ENCODE results near the gene TANGO2.

TANGO2 gene

DNA sequence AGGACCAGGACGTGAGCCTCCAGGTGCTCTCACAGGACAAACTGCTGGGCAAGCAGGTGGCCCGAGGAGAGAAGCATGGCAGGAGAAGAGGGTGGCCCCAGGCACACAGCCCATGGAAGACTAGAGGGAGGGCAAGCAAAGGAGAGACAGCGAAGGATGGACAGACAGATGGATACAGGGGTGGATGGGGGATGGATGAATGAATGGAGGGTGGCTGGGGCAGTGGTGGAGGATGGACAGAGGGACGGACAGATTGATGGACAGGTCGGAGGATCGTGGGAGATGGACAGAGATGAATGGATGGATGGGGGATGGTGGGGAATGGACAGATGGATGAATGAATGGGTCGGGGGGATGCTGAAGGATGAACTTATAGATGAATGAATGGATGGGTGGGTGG is 27.0 kb upstream of the TANGO2 start:
- DNase-seq (ENCODE audit: low spot score), result no peak
- TF ChIP-seq, protein P1, sequence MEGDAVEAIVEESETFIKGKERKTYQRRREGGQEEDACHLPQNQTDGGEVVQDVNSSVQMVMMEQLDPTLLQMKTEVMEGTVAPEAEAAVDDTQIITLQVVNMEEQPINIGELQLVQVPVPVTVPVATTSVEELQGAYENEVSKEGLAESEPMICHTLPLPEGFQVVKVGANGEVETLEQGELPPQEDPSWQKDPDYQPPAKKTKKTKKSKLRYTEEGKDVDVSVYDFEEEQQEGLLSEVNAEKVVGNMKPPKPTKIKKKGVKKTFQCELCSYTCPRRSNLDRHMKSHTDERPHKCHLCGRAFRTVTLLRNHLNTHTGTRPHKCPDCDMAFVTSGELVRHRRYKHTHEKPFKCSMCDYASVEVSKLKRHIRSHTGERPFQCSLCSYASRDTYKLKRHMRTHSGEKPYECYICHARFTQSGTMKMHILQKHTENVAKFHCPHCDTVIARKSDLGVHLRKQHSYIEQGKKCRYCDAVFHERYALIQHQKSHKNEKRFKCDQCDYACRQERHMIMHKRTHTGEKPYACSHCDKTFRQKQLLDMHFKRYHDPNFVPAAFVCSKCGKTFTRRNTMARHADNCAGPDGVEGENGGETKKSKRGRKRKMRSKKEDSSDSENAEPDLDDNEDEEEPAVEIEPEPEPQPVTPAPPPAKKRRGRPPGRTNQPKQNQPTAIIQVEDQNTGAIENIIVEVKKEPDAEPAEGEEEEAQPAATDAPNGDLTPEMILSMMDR (IDR thresholded peaks at IDR 0.05; ENCODE audit: extremely low read depth, missing control alignments), result no peak

DNA sequence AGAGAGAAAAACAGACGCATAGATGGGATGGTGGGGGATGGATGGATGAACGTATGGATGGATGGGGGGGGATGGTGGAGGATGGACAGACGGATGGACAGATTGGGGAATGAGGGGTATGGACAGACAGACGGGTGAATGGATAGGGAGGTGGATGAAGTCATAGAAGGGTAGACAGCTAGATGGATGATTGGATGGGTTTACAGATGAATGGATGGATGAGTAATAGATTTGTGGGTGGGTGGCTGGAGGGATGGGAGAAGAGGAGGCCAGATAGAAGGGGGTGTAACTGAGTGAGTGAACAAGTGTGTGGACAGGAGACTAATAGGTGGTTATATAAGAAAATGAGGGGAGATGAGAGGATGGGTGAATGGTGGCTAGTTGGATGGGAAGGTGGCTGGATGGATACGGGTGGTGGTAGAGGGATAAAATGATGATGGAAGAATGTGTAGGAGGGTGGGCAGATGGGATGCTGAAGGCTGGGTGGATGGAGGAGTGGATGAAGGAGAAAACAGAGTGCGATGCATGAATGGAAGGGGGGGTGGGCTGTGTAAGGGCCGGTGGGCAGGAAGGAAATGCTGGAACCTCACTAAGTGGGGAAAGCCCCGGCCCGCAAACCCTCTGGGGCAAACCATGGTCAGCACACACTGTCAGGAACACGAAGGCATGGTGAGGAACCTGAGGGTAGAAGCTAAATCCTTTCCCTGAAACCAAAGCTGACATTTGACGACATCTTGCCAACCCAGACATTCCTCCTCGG is 25.9 kb upstream of the TANGO2 start:
- TF ChIP-seq, protein P1 (IDR thresholded peaks at IDR 0.05; ENCODE audit: extremely low read depth, missing control alignments), result no peak
- DNase-seq (ENCODE audit: low spot score), result no peak

DNA sequence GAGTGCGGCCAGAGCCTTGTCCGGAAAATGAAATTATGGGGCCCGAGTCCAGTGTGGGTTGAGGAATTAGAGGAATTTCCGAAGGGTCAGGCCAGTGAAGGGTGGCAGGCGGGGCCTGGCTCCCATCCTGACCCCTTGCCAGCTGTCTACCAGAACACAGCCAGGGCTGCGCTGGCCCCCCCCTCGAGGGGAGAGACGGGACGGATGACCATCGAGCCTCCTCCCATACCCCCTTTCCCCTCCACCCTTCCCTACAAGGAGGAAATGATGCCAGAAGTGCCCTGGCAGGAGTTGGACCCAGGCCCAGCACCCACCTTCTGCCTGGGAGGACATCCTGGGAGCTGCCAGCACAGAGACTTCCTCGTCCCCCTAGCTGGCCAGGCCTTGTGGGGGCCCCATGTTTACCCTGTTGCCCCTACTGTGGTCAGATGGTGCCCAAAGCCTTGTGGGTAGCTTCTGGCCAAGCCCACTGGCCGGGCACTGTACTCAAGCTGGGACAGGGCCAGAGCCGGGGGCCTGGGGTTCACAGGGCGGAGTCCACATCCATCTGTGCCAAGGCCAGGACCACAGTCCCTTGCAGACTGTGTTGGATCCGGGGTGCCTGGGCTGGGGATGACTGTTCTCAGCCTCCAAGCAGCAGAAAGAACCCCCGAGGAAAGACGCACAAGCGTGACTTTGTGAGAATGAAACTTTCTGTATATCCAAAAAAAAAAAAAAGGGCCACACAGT is 25.1 kb upstream of the TANGO2 start:
- DNase-seq (ENCODE audit: low spot score), result no peak
- TF ChIP-seq, protein P1 (IDR thresholded peaks at IDR 0.05; ENCODE audit: extremely low read depth, missing control alignments), result no peak

DNA sequence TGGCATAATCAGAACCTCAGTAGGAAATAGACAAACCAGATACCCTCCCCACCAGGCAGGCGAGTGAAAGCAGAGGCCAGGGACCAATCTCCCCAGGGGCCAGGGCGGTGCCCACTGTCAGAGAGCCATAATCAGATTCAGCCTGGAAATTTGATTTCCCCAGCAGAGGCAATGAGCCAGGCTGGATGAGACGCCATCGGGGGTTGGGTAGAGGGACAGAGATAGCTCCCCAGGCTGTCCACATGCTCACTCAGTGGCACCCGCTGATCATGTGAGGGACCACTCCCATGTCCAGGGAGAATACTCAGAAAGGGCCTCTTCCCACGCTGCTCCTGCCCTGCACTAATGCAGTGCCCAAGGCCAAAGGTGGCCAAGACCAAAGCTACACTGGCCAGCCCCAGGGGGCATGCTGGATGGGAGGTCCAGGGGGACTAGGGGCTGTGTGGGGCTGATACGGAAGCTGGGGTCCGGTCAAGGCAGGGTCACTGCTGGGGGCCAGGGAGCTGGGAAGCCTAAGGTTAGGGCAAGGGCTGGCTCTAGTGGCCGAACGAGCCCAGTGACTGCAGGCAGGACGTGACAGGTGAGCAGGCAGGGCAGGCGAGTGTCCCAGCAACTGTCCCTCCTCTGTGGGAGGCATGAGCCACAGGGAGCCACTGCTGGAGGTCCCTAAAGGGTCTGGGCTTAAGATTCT is 24.1 kb upstream of the TANGO2 start:
- no peak for DNase-seq (ENCODE audit: low spot score)
- TF ChIP-seq, protein P1 (IDR thresholded peaks at IDR 0.05; ENCODE audit: extremely low read depth, missing control alignments), result no peak

DNA sequence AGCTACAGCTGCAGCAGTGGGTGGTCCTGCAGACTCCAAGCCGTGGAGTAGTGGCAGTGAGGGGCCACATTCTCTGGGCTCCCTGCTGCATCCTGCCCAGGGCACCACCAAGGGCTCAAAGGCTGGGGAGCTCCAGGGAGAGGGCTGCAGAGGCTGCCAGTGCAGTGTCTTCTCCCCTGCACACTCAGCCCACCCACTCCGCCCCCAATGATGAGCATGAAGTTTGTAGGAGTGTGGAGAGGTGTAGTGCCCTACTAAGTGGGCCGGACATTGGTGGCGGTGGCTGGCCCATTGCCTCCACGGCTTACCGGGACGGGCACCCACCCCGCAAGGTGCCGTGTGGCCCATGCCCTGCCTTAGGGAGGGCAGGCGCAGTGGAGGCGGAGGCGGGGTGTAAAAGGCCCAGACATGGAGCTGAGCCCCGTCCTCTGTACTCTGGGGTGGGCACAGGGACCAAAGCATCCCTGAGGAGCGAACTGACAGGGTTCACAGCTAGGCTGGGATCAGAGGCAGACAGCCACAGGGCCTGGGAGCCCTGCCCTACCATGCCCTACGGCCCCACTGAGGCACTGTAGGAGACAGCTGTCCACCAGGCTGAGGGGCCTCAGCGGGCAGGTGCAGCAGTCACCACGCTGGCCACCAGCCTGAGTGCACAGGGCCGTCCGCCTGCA is 23.2 kb upstream of the TANGO2 start:
- DNase-seq (ENCODE audit: low spot score), result no peak
- TF ChIP-seq, protein P1 (IDR thresholded peaks at IDR 0.05; ENCODE audit: extremely low read depth, missing control alignments), result no peak

DNA sequence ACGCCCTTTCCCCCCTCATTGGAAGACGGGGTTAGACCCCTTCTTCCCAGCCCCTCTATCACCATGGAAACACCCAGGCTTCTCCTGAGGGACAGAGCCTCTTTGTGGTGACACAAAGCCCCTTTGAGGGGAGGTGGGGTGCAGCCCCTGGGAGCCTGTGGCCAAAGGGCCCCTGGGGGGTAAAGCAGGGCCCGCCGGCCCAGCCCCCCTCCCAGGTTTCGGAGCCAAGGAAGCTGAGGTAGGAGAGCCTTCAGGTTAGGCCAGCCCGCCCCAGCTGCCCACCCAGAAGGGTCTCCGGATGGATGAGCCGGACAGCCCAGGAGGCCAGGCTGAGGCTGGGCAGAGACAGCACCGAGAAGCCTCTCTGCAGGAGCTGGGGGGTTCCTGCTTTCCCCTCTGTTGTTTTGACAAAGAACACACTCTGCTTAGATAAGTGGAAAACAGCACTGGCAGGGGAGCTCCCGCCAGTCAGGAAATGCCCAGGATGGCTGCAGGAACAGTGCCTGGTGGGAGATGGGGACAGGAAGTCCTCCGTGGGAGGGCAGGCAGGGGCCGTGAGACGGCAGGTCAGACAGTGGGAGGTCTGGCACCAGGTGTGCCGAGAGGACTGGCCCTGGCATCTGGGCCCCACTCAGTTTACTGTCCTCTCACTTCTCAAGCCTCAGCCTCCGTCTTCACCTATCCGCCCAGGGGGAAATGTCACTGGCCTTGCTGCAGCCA is 22.5 kb upstream of the TANGO2 start:
- TF ChIP-seq, protein P1 (IDR thresholded peaks at IDR 0.05; ENCODE audit: extremely low read depth, missing control alignments), result no peak
- DNase-seq (ENCODE audit: low spot score), result no peak
